Measurements from ENCODE around the gene GPC3.

DNA sequence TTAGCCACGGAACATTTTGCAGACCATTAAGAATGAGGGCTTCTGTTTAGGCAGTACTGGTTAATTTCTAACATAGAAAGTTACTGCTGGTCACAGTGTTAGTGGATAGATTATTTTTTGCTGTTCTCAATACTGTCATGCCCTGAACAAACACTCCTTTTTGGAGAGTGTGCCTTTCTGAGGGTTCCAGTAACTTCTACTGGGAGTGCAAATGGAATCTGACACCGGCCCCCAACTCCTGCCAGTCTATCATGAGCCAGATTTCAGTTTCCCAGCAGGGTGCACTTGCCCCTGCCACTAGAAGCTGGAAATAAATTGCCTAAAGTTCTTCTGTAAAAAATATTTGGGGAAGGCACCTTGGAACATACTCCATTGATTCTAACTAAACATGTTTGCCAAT lies 345.7 kb downstream of the GPC3 start:
- TF ChIP-seq POLR2A (IDR thresholded peaks at IDR 0.05): no peak
- TF ChIP-seq, protein P1, sequence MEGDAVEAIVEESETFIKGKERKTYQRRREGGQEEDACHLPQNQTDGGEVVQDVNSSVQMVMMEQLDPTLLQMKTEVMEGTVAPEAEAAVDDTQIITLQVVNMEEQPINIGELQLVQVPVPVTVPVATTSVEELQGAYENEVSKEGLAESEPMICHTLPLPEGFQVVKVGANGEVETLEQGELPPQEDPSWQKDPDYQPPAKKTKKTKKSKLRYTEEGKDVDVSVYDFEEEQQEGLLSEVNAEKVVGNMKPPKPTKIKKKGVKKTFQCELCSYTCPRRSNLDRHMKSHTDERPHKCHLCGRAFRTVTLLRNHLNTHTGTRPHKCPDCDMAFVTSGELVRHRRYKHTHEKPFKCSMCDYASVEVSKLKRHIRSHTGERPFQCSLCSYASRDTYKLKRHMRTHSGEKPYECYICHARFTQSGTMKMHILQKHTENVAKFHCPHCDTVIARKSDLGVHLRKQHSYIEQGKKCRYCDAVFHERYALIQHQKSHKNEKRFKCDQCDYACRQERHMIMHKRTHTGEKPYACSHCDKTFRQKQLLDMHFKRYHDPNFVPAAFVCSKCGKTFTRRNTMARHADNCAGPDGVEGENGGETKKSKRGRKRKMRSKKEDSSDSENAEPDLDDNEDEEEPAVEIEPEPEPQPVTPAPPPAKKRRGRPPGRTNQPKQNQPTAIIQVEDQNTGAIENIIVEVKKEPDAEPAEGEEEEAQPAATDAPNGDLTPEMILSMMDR (IDR thresholded peaks at IDR 0.05): no peak

All from right lobe of liver (tissue), 4 donors.